NCI-H2107 (cell line): ENCODE results near the gene ZNF639.
A peak's percentile ranks its signal among the peaks of the same experiment; 100 is the strongest.

ENCODE experiments used
- DNase-seq: peaks from one replicate; lab custom pipeline; 2025; lab: John Stamatoyannopoulos, UW

ZNF639 gene

GRCh38 chr3:179318876-179319275 lies 4.0 kb upstream of the ZNF639 start:
- DNase-seq, result no peak

- no peak for DNase-seq
Observed at GRCh38 chr3:179321668-179322285, 1.1 kb upstream of the ZNF639 start.

- DNase-seq, result peak; percentile 84
Observed at GRCh38 chr3:179323197-179324110, 623 bp downstream of the ZNF639 start.

GRCh38 chr3:179324270-179324754 lies 1.5 kb downstream of the ZNF639 start:
- no peak for DNase-seq

- DNase-seq, result no peak
Observed at GRCh38 chr3:179330438-179330837, 7.6 kb downstream of the ZNF639 start.

- DNase-seq, result no peak
Observed at GRCh38 chr3:179332240-179332639, 9.4 kb downstream of the ZNF639 start.

GRCh38 chr3:179333084-179333483 lies 10.3 kb downstream of the ZNF639 start:
- DNase-seq, result no peak

GRCh38 chr3:179336345-179336929 lies 13.6 kb downstream of the ZNF639 start:
- DNase-seq, result no peak

GRCh38 chr3:179347345-179348194 lies 24.7 kb downstream of the ZNF639 start, which contains the start of gene MFN1:
Gene MFN1 (plus strand): TSS chr3:179347709. CDS start chr3:179348852, 1,143 bp downstream.
- DNase-seq, result peak; percentile 98

GRCh38 chr3:179348325-179349013 lies 25.6 kb downstream of the ZNF639 start:
- no peak for DNase-seq

- DNase-seq, result no peak
Observed at GRCh38 chr3:179355996-179356395, 33.2 kb downstream of the ZNF639 start.

- DNase-seq, result no peak
Observed at GRCh38 chr3:179363332-179363731, 40.5 kb downstream of the ZNF639 start.

GRCh38 chr3:179369621-179370020 lies 46.8 kb downstream of the ZNF639 start:
- DNase-seq, result no peak

- no peak for DNase-seq
Observed at GRCh38 chr3:179373938-179374337, 51.1 kb downstream of the ZNF639 start.

- no peak for DNase-seq
Observed at GRCh38 chr3:179375091-179375999, 52.5 kb downstream of the ZNF639 start.

GRCh38 chr3:179376474-179376873 lies 53.6 kb downstream of the ZNF639 start:
- DNase-seq, result no peak
